ENCODE data around the gene ZNF692.

ZNF692 gene

DNA sequence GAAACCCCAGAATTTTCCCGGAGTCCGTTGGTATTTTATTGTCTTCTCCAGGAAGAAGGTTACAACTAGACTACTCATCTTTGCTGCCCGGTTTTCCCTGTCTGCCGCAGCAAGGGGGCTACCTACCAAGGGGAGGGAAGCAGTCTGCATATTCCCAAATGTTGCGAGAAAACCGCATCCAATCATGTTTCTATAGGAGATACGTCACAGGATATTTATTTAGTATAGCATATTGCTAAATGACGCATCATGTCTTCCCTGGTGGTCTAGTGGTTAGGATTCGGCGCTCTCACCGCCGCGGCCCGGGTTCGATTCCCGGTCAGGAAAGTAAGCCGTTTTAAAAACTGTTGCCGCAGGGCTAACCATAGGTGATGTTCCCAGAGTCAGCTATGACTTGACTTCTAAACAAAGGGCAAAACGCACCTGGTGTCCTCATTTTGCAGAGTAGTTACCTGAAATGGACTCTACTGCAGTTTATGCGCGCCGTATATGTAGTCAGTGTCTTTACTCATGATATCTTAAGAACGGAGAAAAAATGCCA lies 15.2 kb upstream of the ZNF692 start:
- DNase-seq (ENCODE audit: low read depth): peak; percentile 73

DNA sequence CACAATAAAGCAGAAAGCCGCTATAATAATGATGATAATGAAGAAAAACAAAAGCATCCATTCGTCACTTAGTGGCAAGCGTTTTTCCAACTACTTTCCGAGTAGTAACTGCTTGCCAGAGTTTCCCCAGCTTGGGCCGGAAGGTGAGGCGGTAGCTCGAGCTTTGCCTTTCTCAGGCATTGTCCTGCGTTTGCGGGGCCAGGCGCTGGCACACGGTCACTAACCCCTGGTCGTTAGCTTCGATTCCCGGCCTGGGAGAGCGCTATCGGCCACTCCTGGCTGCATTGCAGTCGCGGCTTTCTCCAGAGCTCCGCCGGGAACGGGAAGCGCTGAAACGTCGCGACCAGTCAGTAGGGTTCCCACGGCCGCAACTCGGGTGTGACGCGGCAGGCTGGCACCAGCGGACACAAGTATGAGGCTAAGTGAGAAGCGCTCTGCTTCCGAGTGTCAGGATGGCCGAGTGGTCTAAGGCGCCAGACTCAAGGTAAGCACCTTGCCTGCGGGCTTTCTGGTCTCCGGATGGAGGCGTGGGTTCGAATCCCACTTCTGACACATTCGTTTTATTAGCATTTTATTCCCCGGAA lies 14.6 kb upstream of the ZNF692 start:
- peak; percentile 85 for DNase-seq (ENCODE audit: low read depth)

DNA sequence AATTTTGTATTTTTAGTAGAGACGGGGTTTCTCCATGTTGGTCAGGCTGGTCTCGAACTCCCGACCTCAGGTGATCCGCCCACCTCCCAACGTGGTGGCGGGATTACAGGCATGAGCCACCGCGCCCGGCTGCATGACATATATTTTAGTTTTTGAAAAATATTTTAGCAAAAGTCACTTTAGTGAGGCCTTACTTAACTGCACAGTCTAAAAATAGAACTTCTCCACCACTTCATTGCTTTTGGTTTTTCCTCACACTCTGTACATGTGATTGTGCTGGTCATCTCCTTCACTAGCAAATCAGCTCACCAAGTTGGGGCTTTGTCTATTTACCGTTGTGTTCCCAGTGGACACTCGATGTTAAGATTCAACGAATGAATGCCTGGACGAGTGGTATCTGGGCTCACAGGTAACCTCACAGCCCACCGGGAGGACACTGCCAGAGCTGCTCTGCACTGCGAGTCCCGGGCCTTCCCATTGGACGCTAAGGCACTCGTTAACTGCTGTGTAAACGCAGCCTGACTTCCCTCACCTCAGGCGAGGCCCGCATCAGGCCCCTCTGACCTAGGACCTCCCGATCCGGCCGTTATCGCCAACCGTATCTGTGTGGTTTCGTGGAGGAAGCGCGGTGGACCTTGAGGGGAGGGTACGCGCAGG lies 14.0 kb upstream of the ZNF692 start:
- no peak for DNase-seq (ENCODE audit: low read depth)

GRCh38 chr1:248871837-248872401 lies 13.0 kb upstream of the ZNF692 start:
- no peak for DNase-seq (ENCODE audit: low read depth)

DNA sequence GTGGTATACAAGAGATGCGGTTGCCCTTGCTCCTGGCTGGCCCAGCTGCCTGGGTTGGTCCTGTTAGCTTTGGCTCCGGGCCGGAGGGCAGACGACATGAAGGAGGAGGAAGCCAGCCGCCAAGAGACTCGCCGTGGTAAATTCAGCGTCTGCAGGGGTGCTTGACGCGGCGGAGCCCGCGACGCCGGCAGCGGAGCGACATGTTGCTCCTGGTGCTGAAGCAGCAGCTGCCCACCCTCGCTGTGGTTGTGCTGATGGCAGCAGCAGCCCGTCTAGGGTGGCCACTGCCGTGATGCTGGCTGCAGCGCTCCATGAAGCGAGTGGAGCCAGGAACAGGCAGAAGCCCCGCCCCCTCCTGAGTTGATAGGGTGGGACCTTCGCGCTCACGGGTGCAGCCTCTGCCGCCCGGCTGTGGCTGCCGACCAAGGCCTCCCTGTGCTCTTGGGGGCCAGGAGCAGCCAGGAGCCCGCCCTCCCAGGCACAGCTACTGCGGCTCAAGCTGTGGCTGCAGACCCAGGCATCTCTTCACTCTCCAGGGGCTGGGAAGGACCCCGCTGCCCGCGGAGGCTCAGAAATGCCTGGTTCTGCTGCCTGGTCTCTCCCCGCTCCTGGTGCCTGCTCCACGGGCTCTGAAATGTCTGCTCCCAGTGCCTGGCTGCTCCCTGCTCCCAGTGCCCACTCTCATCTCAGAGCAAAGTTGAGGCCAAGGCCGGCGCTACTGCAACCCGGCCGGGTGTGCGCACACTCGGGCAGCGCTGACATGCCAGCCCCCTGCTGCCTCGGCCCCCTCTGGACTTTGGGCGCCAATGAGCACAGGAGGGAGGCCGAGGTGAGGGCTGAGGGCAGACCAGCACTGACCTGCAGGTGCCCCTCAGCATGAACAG lies 4.4 kb upstream of the ZNF692 start:
- peak; percentile 63 for DNase-seq (ENCODE audit: low read depth)

DNA sequence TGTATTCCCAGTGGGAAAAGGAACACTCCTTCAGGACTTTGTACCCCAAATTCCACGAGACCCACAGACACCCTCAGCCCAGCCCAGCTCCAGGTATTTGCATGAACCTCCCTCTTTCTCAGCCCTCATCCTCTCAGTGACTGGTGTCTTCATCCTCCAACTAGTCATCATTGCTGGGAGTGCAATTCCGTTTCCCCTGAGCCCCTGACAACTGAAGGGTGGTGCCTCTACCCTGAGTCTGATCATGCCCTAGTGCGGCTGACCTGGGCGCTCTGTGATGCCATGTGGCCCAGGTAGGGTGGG lies 3.8 kb upstream of the ZNF692 start:
- no peak for DNase-seq (ENCODE audit: low read depth)

GRCh38 chr1:248861616-248862015 lies 2.7 kb upstream of the ZNF692 start:
- no peak for DNase-seq (ENCODE audit: low read depth)

- DNase-seq (ENCODE audit: low read depth): no peak
Measured at GRCh38 chr1:248860007-248860406, 1.1 kb upstream of the ZNF692 start.

DNA sequence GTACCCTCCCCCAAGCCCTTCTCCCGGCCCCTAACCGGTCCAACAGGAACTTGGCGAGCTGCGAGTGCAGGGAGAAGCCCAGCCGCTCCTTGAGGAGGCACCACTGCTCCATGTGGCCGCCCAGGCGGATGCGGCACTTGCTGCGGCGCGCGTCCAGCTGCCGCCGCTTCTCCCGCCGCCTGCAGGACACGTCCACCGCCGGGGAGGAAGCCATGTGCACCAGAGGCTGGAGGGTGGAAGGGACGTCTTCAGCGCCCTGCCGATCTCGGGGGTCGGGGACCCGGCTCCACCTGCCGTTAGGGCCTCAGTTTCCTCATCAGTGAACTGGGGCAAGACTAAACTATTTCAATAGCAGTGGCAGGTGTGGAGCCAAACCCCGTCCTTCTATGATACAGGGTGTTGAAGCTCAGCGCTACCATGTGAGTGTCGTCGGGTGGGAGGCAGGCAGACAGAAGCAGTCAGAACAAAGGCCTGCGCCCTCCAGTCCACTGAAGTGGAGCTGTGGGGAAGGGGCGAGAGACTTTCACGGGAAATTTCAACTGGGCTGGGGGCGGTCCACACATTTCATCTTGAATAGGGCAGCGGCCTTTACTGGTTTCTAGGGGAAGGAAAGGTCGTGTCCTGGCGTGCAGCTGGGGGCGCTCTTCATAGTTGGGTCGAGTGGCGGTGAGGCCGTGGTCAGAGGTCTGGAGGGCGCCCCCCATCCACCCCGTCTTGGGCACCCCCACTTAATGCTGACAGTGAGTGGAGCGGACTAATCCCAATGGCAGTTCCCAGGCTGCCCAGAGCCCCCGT lies 592 bp downstream of the ZNF692 start:
- DNase-seq (ENCODE audit: low read depth): no peak

DNA sequence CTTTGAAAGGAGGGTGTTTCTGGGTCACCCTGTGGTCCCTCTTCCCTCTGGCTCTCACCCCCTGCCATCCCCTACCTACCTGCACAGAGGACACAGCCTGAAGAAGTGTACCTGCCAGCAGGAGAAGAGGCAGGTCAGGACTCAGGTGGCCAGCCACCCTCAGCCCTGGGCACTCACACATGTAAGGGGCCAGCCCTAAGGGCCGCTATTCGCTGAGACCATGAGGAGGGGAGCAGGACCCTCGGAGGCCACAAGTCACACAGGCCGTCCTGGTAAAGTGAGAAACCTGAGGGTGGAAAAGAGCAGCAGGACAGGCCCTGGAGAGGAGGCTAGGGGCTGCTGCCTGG lies 1.2 kb downstream of the ZNF692 start:
- DNase-seq (ENCODE audit: low read depth): no peak

DNA sequence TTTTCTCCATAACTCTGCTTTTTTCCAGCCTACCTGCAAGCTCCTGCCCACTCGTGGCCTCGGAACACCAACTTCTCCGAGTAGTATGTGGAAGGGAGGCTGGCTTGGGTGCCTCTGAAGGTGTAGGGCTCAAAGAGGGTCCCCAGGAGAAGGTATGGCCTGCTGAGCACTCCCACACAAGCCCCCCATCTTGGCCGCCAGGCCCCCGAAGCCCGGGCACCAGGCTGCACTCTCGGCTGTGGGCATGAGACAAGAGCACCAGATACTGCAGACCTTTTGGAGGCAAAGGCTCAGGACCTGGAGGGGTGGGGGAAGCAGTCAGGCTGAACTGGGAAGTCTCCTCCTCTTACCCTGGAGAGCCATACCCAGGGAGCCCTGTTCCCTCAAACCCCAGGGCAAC lies 1.7 kb downstream of the ZNF692 start:
- no peak for DNase-seq (ENCODE audit: low read depth)

DNA sequence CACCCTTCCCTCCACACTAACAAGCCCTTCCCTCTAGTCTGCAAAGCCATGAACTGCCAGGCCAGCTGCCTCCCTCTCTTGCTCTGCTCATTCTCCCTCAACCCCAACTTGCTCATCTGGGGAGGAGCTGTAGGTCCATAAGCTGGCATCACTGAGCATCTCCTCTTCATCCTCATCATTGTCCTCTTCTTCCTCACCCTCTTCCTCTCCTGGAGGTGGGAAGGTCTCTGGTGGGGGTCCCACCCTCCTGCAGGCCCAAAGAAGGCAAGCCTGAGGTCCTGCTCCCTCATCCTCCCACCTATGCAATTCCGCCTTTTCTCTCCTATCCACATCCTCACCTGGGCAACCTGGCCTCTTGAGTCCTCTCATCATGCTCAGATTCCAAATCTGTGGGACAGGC lies 2.7 kb downstream of the ZNF692 start:
- DNase-seq (ENCODE audit: low read depth): no peak

- DNase-seq (ENCODE audit: low read depth): no peak
Measured at GRCh38 chr1:248855580-248855979, 3.3 kb downstream of the ZNF692 start.

DNA sequence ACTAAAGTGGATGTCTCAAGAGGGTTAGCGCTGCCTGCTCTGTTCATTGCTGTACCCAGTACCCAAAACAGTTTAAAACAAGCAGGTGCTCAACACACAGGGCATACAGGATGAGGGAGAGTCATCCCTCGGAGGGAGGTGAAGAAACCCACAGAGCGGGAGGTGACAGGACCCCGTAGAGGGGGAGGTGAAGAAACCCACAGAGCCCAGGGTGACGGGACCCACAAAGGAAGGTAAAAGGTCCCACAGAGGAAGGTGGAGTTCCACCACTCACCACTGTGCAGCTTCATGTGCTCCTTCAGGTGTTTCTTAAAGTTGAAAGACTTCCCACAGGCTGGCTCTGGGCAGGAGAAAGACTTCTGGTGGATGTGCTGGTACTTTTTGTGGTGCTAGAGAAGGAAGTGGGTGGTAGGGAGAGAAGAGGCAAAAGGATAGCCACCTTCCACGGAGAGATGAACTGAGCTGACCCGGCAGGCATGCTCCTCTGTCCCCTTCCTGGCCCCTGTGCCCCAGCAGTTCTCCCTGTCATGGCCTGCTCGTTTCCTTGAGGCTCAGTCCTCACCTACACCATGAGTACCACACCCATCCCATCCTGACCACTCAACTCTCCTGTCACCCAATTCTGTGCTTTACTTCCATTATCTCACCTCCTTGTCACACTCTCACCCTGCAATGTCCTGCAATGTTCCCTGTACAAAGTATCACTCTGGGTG lies 5.1 kb downstream of the ZNF692 start:
- no peak for DNase-seq (ENCODE audit: low read depth)

GRCh38 chr1:248852481-248853405 lies 6.1 kb downstream of the ZNF692 start:
- no peak for DNase-seq (ENCODE audit: low read depth)

- DNase-seq (ENCODE audit: low read depth): no peak
Measured at GRCh38 chr1:248851390-248851789, 7.5 kb downstream of the ZNF692 start.

DNA sequence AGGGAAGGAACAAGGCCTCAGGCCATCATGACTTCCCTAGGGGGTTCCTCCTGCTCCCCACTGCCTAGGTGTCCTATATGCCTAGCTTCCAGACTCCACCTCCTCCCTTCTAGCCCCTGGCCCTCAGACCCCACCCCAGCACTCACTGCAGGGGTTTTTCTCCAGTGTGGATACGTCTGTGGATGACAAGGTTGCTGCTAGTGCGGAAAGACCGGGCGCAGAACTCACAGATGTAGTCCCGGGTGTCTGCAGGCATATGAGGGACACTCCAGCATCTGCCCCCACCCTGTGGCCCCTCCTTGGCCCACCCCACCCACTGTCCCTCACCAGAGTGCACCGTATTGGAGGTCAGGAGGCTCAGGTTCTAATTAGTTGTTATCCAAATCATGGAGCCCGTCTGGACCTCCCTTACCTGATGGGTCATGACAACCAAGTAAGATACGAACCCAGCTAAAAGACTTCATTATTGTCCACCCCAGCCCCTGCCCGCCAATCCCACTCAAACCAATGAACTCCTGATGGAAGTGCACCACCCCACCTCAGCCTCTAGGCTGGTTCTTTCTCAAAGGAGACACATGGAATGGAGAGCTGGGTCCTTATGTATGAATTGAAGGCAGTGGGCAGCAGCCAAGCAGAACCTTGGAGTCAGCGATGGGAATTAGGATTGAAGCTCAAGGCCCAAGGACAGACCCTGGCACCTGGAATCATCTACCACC lies 8.2 kb downstream of the ZNF692 start:
- DNase-seq (ENCODE audit: low read depth): no peak

GRCh38 chr1:248850124-248850523 lies 8.8 kb downstream of the ZNF692 start:
- no peak for DNase-seq (ENCODE audit: low read depth)

- no peak for DNase-seq (ENCODE audit: low read depth)
Measured at GRCh38 chr1:248849637-248850036, 9.2 kb downstream of the ZNF692 start.

- DNase-seq (ENCODE audit: low read depth): no peak
Measured at GRCh38 chr1:248849152-248849551, 9.7 kb downstream of the ZNF692 start.

Measured in stimulated activated CD8-positive, alpha-beta memory T cell treated with anti-CD3 and anti-CD28 coated beads, Interleukin-15, amount 100 ng/mL, for 1 hour (primary cell).